OCI-M1 (cell line): Measurements from ENCODE around the gene GMDS.

Experiments
- DNase-seq: peaks from one replicate; lab custom pipeline; 2025; lab: John Stamatoyannopoulos, UW

GMDS gene

DNA sequence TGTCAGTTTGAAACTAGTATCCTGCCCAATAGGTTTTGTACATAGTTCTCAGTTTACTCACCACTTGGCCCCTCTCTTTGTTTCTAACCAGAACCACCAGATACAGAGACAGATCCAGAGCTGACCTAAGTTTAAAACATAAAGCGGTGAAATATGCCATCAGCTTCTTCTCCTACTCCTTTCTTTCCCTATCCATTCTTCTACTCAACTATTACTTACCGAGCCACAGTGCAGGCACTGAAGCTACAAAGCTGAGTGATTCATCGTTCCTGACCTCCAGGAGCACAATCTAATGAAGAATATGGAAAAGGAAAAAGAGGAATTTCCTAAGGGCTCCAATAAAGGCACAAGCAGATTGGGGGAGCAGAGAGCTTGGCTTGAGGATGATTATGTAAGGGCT, 349.7 kb downstream of the GMDS start:
- no peak for DNase-seq

DNA sequence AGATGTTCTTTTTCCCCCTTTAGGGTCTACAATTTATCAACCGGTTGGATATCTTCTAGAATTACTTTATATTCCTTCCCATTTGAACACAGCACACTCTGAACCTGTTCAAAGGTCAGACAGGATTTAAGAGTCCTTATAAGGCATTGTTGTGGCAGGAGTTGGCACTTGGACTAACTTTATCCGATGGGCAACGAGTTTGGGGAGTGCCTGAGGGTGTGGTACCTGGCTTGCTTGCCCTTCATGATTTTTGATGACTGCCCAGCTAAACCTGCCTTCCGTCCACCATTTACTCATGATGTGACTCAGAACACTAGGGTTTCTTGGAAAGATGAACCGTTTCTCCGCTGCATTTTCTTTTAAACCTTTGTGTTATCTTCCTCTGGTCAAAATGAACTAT, 350.5 kb downstream of the GMDS start:
- no peak for DNase-seq

DNA sequence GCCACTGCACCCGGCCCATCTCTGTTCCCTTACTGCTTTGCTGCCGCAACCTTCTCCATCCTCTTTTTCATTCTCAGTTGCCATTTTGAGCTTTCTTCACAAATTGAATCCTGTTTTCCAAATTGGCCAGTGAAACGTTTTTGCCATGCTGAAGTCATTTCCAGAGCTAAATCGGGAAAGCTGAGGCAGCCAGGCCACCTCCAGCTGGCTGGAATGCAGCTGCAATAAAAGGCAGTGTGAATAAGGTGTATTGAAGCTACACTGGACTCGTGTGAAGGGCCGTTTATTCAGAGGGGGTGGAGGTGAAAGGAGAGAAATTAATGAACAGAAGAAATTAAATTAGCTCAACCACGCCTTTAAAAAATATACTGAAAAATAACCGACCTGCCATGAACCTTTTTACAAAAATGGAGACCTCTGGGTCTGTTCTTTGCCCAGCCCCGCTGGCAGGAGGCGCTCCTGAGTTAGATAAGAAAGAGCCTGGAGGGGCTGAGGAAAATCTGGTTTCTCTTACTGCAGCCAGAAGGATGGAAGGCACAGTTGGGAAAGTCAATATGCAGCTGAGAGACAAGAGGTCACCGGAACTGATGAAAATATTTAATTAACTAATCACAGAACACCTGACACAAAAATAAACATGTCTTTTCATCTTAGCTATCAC, 351.8 kb downstream of the GMDS start:
- DNase-seq, result no peak

DNA sequence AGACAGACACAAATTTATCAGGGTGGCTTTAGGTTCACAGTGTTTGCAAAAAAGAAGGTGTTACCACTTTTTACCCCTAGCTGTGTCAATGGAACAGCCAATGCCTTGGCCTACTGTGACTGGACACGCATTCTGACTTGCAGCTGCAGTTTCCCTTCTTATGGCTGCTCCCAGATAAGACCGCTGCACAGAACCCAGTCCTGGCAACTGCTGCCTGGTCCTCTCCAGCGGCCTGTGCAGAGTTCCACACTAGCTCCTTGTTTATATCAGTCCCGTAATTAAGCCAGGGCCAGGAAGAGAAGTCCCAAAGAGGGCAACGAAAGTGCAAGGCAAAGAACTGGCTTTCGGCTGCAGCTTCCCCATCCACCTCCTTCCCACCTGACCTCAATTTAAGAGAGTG, 352.7 kb downstream of the GMDS start:
- no peak for DNase-seq

DNA sequence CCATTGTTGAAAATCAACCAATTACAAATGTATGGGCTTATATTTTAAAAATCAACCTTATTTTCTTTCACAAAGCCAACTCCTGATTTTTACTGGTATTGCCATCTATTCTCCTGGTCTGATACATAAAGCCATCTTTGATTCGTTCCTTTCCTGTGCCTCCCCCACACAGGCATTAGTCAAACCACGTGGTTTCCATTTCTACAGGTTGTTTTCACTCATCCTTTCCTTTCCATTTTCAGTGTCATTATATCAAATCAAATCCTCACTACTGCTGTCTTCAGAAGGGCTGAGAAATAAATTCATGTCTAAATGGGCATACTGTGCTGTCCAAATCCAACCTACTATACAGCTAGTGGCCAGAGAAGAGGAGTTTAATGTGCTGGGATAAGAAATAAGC, 354.4 kb downstream of the GMDS start:
- DNase-seq, result no peak

DNA sequence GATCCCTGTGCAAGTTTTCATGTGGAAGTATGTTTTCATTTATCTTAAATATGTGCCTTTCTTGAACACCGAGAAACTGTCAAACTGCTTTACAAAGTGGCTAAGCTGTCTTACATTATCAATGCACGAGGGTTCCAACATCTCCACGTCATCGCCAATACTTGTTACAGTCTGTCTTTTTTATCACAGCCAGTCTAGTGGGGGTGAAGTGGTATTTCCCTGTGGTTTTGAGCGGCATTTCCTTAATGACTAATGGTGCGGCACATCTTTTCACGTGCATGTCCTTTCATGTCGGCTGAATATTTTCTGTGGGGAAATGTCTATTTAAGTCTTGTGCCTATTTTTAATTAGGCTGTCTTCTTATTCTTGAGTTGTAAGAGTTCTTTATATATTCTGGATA, 355.3 kb downstream of the GMDS start:
- no peak for DNase-seq

DNA sequence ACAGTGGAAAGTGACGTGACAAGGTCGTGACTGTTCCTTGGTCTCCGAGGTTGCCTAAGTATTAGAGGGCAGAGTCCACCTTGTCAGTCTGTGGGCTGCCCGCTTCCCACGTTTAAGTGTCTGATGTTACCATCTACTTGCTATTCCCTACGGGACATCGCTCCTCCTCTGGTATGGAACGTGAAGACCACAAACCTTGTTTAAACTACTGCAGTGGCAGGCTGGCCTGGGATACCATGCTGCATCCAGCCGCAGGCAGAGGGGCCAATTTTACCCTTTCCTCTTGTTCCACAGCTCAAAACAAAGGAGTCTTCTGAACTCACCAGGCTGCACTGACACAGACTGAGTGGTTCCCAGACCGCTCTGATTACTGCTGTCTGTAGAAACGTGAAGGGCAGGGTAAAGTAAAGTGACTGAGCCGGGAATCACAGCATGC, 359.8 kb downstream of the GMDS start:
- no peak for DNase-seq

DNA sequence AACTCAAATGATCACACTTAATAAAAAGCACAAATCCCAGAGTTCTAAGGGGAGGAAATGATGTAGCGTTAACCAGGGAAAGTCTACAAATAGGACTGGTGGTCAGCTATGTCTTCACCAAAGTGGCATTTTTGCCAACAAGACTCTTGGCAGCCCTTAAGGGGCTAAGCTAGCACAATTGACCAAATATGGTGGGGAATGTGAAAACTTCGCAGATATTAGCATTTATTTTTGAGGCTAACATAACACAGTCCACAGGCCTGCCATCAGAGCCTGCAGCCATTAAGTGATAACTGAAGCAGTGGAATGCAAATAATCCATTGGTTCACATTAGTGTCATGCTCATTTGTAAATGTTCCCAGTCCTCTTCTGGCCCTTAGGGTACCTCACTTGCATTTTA, 361.1 kb downstream of the GMDS start:
- DNase-seq, result no peak

DNA sequence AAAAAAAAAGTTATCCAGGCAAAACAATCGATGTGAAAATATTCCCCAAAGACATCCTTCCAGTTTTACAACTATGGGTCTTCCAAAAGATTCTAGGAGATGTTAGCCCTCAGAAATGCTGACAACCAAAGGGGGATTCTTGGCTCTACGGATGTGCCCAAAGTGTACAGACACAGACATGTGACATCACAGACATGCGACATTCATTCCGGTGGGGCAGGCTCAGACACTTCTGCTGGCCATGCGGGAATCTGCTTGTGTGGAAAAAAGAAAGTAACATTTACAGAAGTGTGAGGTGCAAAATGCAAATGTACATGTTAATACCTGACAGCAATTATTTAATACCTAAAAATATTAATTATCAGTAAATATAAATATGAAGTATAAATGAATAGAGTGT, 367.1 kb downstream of the GMDS start:
- DNase-seq, result no peak

DNA sequence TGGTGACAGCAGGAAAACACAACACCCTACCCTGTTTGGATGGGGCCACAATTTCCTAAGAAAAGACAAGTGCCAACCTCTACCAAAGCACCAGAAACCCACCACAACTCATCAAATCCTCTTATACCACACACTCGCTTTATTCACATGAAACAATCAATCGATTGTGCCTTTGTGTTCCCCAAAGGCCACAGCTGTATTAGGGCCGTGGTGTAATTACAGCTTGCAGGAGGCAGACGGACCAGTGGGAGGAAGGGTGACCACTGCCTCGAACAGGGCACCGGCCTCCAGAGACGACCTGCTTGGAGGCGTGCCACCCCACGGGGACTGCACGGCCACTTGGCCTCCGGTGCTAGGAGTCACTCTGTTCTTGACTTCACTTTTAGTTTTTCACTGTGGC, 371.6 kb downstream of the GMDS start:
- no peak for DNase-seq

DNA sequence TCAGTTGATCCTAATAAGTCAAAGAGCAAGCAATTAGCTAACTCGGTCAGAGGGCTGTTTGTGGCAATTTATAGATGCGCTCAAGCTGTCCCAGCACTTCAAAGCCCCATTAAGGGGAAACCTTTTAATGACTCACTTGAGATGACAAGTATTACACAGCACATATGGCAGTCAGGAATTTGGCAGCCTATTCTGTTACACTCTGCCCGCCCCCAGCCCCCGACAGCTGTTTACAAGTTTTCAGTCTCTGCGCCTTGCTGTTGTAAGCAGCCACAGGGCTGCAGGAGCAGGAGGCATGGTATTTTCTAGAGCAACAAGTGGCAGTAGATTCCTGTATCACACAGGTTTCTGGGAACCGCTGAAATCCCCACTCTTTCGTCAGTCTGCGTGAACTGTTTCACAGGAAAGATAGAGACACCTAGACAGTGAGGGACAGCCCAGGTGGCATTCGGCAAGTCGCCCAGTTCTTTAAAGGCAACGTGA, 372.7 kb downstream of the GMDS start:
- no peak for DNase-seq

DNA sequence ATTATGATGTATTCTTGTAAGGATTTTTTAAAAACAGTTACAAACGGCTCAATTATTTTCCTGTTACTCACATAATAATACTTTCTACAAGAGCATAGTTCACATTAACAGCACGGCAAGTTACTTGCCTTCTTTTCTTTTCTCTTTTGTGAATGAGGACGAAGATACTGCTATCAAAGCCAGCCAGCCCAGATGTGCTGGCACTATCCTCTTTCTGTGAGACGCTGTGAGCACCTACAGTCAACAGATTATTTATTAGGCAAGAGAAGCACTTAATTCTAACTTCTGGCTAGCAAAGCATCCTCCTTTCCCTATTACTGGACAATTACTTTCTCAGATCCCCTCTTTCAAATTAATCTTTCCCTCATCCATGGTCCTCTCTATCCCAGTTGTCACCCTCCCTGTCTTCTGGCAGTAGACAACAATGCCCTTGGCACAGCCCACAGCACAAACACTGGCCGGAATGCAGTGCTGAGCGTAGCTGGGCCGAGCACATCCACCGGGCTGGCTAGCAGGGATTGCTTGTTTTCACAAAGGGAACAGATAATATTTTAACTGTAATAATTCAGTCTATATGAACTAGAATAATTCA, 373.6 kb downstream of the GMDS start:
- no peak for DNase-seq

DNA sequence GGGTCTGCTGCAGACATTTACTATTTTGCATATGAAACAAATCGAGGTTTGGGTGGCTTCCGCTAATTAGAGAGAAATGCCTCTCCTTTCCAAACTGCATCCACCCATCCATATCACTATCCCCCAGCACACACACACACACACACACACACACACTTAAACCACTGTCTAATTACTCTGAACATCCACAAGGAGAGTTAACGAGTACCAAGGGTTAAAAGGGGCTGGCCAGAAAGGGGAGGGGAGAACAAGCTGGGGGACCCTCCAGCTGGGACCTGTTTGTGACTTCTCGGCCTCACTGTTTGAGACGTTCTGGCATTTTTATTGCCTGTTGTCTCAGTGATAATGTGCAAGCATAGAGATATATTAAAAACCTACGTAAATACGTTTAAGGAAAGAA, 374.5 kb downstream of the GMDS start:
- no peak for DNase-seq

DNA sequence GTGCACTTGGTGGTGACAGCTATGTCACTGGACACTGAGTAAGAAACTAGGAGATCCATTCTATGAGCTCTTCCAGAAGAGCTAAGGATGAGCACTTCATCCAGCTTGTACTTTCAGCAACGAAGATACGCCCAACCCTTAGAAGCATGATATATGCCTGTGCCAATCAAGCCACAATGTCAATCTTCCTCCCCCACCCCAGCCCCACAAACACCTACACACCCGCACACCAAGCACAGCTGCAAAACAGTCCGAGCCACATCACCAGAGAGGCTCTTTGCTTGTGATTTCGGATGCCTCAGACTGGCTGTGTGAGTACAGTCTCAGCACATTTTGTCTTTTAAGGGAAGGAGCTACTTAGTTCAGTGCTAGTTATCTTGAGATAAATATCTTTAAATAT, 375.2 kb downstream of the GMDS start:
- no peak for DNase-seq

DNA sequence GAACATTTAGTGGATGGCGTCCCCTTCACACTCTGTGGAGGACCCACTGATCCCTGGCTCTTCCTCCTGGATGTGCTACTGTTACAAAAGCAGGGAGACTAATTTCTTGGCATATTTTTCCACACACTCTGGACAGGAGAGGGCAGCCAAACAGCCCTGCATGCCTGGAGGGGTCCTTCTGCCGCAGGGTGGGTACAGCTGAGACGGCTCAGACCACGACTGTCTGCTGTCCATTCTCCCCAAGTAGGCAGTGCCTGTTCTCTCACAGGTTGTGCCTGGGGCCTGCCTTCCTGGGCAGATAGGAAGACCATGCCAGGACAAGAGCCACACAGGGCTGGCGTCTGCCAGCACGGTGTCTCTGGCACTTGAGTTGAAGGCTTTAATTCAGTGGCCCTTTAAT, 375.6 kb downstream of the GMDS start:
- no peak for DNase-seq

DNA sequence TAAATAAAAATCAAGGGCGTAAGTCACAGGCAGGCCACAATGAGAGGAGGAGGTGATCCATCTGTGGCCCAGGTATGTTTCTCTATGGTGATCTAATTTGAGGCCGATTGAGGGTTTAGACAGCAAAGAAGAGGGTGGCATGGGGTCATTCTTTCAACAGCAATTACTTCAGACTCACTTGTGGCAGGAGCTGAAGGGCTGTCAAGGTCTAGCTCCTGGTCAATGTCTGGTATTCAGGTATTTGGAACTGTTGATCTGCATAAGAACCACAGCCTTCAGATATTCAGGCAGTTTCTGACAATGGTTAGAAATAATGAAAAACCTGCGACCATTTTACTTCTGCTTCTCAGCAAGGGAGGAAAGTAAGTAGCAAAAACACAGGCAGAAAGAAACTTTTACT, 376.1 kb downstream of the GMDS start:
- no peak for DNase-seq

DNA sequence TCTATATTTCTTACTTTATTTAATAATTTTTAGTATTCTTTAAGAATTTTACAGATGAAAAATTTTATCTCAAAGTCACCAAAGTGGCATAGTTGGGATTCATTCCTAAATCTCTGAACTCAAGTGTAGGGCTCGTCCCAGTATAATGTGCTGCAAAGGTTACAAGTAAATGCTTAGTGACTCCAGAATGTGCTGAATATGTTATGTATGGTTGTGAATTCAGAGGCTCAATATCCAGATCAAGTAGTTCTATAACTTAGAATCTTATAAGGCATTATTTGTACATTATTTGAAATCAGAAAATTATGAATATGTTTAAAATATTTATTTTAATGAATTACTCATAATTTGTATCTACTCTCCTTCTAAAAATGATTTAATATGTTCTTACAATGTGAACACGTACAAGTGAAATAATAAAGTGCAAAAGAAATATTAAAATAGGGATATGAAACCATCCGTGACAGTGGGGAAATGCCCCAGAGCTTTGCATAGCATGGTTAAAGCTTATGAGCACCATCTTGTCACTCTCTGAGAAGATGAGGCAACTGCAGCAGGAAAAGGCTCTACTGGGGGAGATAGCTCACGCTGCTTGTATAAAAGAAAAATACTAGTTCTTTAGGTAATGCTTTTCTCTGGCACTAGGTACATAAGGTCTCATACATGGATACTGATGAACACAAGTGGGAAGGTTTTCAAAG, 376.7 kb downstream of the GMDS start:
- DNase-seq, result no peak

DNA sequence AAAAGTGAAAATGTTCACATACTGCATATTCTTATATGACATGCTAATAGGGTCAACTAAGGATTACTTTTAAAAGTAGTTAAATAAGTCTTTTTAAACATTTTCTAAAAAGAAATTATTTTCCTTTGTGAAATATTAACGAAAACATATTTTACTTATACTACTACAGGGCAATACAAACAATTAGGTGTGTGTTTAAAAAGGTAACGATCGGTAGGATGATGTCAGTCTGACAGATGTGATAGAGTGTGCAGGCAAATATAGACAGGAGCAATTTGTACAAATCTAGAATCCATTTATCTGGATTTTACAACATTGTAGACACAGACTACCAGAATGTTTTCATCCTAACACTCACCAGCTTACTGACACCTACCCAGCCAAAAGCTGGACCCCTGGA, 378.2 kb downstream of the GMDS start:
- DNase-seq, result no peak

DNA sequence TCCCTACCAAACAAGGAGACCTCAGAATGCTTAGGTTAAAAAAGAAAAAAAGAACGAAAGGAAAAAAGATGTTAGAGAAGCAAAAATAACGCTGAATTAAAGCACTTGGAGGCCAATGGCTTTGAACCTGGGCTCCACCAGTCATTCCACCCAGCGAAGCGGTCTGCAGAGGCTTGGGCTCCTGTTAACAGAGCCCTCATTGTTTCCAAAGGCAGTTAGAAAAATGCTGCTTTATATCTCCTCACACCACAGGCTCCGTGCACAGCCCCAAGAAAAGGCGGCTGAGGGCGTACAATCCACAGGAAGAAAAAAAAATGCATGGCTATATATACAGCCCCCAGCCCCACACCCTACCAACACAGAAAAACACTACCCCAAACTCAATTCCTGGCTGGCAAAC, 379.8 kb downstream of the GMDS start:
- DNase-seq, result no peak

DNA sequence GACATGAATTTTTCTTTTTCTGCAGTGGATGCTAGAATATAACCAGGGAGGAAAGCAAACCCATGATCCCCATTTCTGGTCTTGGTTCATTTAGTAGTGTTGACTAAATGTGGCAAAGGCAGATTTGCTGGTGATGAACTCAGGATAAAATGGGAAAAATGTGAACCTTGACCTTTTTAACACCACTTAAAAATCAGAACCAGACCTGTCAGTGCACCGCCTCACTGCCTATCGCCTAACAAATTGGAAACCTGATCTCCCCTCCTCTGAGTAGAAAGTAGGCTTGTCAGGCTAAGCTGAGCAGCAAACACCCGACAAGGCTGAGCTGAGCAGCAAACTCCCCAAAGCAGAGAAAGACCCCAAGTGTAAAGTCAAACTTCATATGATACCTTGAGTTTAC, 380.9 kb downstream of the GMDS start:
- DNase-seq, result no peak

DNA sequence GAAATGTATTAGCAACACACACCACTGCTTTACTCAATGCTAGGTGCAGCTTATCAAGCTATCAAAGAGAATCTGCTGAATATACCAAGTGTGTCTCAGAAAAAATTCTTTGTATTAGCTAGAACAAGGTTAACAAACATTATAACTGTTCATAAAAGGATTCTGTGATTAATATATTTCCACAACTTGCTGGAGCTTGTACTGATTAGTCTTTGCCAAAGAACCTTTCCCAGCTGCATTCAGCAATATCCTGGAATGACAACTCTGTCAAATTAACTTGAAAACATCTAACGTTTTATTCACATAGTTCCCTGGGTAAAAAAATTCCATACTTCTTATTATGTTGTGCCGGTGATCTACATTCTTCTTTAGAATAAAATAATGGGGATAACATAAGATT, 383.0 kb downstream of the GMDS start:
- DNase-seq, result no peak

DNA sequence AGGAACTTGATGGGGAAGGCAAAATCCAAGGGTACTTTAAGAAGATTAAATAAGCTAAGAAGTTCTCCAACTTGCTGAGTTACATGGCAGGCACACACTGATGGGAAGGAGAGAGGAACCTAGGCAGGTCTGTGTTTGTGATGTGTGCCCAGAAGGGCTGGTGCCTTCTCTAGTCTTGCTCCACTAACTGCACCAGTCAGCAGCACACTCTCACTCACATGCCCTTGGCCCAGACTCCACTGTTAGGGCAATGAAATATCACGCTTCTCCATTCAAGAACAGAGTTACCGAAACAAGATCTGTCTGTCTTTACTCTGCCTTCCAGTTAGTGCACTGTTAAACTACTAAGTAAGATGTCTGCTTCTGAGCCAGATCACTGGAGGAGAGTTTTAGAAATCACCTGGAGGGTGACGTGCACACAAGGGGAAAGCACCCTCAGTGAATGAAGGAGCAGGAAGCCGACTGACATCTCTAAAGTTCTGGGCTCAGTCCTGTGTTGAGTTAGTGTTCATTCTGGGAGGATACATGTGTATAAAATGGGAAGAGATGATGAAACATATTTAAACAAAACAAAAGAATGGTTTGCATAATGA, 384.6 kb downstream of the GMDS start:
- DNase-seq, result no peak

DNA sequence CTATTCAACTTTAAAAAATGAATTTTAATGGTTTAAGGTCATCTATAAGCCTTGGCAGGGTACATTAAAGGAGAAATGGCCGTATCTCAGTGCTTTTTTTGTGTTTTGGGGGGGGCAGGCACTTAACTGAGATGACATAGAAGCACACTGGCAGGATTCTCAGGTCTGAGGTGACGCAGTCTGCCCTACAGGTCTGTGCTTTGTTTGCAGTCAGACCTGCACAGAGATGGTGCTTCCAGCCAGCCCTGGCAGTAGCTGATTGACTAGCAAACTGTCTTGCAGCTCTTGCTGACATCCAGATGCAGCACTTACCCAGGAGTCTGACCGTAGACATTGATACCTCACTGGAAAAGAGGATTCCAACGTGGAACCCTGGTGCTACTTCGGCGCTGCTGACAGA, 386.5 kb downstream of the GMDS start:
- no peak for DNase-seq
